Measurements from ENCODE around the gene TNFRSF9.
"Not testable (repeated sequence)": the region's sequence is repeated elsewhere in the genome, so short reads cannot be mapped to it uniquely, and the experiment has no call there.

The TNFRSF9 gene

DNA sequence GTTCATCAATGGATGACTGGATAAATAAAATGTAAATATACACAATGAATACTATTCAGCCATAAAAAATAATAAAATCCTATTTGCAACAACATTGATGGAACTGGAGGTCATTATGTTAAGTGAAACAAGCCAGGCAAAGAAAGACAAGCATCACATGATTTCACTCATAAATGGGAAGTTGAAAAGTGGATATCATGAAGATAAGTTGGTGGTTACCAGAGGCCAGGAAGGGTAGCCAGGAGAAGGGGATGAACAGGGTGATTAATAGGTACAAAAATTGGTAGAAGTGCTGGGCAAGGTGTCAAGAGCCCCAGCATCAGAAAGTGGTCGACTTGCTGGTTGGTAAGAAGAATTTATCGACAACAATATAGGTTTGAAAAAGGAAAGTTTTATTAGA lies 19.5 kb upstream of the TNFRSF9 start:
- no peak for DNase-seq

- DNase-seq = no peak
Measured at GRCh38 chr1:7956218-7957032, 15.8 kb upstream of the TNFRSF9 start.

GRCh38 chr1:7954683-7955082 lies 14.0 kb upstream of the TNFRSF9 start:
- no peak for DNase-seq

DNA sequence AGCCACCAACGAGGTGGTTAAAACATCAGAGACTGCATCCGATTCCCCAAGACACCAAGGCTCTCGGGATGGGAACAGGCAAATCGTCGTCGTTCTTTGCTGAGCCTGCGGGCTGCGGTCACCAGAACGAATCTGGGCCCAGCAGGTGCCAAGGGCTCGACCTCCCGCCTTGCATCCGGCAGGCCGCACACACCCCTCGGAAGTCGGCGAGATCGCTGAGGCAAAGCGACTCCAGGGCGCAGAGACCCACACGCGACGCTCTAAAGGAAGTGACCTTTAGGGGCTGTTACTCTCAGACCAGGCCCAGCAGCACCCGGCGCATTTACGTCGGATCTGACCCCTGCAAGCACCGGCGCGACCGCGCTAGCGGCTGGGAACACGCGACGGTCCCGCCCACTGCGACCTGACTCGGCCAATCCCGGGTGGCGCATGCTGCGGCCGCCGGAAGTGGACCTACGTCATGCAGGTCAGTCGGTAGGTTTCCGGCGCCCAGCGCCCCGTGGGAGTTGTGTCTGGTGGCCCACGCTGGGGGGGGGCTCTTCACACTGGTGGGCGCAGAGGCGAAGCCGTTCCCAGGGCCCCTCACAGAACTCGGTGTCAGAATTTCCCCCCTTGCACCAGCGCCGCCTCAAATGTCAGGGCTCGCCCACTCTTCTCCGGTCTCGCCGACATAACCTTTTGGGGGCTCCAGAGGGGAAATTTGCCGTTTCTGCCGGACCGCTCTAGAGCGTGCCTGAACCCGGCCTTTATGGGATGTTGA lies 13.4 kb upstream of the TNFRSF9 start:
- DNase-seq = peak; percentile 62

DNA sequence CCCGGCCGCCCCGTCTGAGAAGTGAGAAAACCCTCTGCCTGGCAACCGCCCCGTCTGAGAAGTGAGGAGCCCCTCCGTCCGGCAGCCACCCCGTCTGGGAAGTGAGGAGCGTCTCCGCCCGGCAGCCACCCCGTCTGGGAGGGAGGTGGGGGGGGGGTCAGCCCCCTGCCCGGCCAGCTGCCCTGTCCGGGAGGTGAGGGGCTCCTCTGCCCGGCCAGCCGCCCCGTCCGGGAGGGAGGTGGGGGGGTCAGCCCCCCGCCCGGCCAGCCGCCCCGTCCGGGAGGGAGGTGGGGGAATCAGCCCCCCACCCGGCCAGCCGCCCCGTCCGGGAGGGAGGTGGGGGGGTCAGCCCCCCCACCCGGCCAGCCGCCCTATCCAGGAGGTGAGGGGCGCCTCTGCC lies 12.2 kb upstream of the TNFRSF9 start:
- DNase-seq = not testable (repeated sequence)

- no peak for DNase-seq
Measured at GRCh38 chr1:7948960-7949359, 8.3 kb upstream of the TNFRSF9 start.

- DNase-seq = no peak
Measured at GRCh38 chr1:7943251-7943650, 2.6 kb upstream of the TNFRSF9 start.

DNA sequence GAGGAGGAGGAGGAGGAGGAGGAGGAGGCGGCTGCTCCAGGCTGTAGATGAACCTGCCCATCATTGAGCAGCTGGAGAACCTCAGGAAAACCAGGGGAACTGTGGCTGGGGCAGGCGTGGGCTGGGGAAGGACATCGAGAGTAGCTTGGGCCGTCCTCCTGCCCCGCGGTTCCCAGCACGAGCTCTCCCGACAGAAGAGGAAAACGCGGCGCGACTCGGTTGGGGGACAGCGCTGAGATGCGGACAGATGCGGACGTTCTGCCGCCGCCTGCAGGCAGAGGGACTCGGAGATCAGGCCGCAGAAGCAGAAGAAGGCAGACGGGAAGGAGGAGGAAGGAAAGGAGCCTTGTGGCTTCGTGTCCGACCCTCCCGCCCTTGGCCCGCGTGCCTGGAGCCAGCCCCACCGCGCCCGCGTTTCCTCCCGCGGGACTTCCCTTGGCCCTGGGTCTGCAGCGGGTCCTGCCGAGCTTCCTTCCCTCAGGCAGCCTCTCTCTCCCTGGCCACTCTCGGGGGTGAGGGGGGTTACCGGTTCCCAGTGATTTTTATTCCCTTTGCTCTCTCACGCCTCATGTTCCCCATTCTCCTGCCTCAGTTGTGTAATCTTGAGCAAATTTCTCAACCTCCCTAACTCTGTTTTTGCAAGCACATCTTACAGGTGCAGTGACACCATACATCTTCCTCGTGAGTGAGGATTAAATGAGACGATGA lies 1.7 kb upstream of the TNFRSF9 start:
- DNase-seq = peak; percentile 3

DNA sequence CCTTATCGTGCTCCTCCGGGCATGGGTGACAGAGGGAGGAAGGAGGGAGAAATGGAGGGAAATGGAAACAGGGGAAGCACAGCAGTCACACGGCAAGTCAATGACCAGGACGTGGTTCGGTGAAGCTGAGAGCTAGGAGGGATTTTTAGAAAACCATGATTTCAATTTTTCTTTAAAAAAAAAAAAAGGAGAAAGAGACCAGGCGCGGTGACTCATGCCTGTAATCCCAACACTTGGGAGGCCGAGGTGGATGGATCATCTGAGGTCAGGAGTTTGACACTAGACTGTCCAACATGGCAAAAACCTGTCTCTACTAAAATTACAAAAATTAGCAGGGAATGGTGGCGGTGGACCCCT lies 776 bp upstream of the TNFRSF9 start:
- no peak for DNase-seq

DNA sequence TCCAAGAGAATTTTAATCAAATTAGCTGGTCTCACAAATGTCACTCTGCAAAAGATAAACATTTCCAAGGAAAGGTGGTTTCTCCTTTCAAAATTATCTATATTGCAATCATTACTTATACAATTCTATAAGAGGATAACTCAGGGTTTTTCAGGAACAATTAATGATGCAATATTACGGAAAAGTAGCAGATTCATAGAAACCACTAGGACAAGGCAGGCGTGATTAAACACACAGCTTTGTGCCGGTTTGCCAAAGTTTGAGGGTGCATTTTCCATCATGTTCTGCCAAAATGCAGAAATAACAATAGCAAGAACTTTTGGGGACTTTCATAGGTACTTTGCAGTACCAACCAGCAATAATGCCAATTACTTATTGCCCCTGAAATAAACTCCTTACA lies 605 bp downstream of the TNFRSF9 start:
- no peak for DNase-seq

DNA sequence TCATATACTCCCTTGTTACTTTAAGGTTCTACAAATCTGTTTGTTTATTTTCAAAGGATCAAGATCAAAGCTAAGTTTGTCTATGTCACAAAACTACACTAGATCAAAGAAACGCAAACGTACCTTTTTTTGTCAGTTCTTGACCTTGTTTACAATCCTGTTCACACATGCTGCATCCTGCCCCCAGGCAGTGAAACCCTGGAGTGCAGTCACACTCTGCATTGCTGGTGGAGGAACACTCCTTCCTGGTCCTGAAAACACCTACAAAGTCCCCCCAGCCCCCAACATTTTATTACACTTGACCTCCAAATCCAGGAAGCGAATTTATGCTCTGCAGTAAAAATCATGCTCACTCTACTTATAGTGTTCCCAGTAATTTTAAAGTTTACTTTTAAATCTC lies 2.6 kb downstream of the TNFRSF9 start:
- DNase-seq = no peak

DNA sequence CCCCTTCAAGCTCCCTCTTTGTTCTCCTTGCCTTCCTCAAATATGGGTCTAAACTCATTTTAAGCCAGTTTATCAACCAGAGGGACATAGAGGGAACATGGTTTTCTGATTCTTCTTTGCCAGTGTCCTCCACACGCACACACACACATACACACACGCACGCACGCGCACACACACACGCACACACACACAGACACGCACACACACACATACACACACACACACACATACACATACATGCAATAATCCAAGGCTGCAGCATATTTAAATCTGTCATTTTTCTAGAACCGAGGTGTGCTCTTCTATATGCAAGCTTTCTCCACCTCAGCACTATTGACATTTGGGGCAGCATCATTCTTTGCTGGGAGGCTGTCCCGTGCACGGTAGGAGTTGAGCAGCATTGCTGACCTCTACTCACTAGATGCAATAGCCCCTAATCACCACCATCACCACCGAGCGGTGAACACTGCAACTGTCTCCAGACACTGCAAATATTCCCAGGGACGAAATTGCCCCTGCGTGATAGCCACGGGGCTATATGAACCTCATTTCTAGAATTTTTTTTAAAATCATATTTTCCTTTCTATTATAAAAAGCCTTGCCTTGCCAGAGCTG lies 8.0 kb downstream of the TNFRSF9 start:
- no peak for DNase-seq

- no peak for DNase-seq
Measured at GRCh38 chr1:7931446-7931812, 9.2 kb downstream of the TNFRSF9 start.

GRCh38 chr1:7930645-7931445 lies 9.8 kb downstream of the TNFRSF9 start:
- DNase-seq = no peak

DNA sequence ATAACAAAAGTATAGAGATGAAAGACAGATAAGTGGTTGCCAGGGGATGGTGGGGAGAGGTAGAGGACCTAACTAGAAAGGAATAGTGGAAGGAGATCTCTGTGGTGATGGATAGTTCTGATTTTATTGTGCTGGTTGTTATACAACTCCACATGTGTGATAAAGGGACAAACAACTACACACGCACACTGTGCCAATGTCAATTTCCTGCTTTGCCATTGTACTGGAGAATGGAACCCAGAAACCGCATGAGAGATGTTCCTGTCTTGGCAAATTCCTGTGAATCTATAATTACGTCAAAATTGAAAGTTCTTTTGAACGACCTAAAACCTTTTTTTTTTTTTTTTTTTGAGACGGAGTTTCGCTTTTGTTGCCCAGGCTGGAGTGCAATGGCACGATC lies 11.0 kb downstream of the TNFRSF9 start:
- no peak for DNase-seq

GRCh38 chr1:7928247-7928646 lies 12.4 kb downstream of the TNFRSF9 start:
- DNase-seq = no peak

DNA sequence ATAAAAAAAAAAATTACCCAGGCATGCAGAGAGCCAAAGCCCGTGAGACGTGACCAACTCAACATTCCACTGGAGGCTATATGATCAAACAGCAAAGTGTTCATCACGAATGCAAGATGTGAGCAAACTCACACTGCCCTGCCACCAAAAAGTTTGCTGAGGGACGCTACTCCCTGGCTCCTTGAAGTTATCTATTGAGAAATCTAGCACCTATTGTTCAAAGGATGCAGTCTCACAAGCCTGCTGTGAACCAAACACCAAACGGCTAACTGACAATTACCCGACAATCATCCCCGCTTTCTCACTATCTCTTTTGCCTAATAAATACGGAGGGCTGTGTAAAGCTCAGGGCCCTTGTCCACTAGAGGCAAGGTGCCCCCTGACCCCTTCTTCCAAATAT lies 13.6 kb downstream of the TNFRSF9 start:
- not testable (repeated sequence) for DNase-seq

GRCh38 chr1:7922301-7922700 lies 18.3 kb downstream of the TNFRSF9 start:
- no peak for DNase-seq

DNA sequence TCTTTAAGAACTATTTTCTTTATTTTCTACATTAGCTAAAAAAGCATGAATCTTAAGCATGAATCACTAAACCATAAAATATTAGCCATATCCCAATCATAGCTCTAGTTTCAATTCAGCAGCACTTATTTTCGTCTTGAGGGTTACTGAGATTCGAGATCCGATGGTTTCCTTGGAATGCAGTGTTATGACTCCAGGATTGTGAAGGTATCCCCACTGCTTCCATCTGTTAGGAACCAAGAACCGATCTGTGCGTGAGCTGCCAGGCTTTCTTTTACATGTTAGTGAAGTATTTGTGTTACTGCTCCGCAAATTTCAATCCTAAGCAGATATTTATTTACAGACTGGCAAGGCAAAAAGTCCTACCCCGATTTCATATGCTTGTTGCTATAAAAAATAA lies 18.8 kb downstream of the TNFRSF9 start:
- no peak for DNase-seq

GRCh38 chr1:7919880-7920279 lies 20.8 kb downstream of the TNFRSF9 start:
- DNase-seq = no peak

- DNase-seq = not testable (repeated sequence)
Measured at GRCh38 chr1:7917971-7918370, 22.7 kb downstream of the TNFRSF9 start.

DNA sequence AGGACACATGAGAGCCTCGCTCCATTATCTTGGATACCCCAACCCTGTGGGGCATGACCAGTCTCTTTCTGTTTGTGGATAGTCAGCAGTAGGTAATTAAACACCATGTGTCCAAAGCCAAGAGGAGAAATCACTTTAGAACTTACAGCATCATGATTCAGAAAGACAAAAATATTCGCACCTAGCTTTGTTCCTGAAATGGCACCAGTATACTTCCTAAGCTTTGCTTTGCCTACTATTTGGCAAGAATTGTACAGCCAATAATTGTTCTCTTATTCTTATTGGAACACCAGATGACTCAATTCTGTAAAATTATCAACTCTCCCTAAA lies 24.2 kb downstream of the TNFRSF9 start:
- no peak for DNase-seq

Measured in DMS79 (cell line).